Lower lobe of right lung (tissue), 2 donors: ENCODE measurements around the gene KSR2. TPM values are rescaled to one million over a fixed set of nuclear protein-coding genes. Genes with fewer than 3 reads are reported as not detected.
"Not testable (repeated sequence)": the region's sequence is repeated elsewhere in the genome, so short reads cannot be mapped to it uniquely, and the experiment has no call there.

Source experiments
- ATAC-seq, 2 donors: fragments of 200-7000 bp; cut with Tn5 transposase; one replicate each; pipeline ENCODE4 v1.9.1; 2020 to 2022; ENCODE audit warnings: mild to moderate bottlenecking in 2 of 2, moderate library complexity in 2 of 2
- DNase-seq: peaks from one replicate; pipeline ENCODE4 v3.0.0-alpha.2; 2020
- H3K27ac ChIP-seq: fragments of 200-600 bp; one replicate; pipeline ENCODE4 v1.8.0; 2022
- H3K27me3 ChIP-seq: fragments of 200-600 bp; one replicate; pipeline ENCODE4 v1.8.0; 2022; ENCODE audit warnings: low read depth
- H3K36me3 ChIP-seq: fragments of 200-600 bp; one replicate; pipeline ENCODE4 v1.8.0; 2022; ENCODE audit warnings: mild to moderate bottlenecking
- H3K4me1 ChIP-seq: fragments of 200-600 bp; one replicate; pipeline ENCODE4 v1.8.0; 2022
- H3K4me3 ChIP-seq: fragments of 200-600 bp; one replicate; pipeline ENCODE4 v1.8.0; 2022; ENCODE audit warnings: mild to moderate bottlenecking
- H3K9me3 ChIP-seq: fragments of 200-600 bp; one replicate; pipeline ENCODE4 v1.8.0; 2022
- CTCF ChIP-seq: fragments of 200-600 bp; IDR thresholded peaks from one replicate; pipeline ENCODE4 v1.8.0; 2022; ENCODE audit warnings: antibody characterized with exemption, mild to moderate bottlenecking
- intact Hi-C: fragments of 100-400 bp; cut with DNase I; formaldehyde crosslinking; loops from one replicate; pipeline ENCODE4 v1.11.0; 2022
- total RNA-seq: library from RNA; stranded (reverse); fragmentation: NEBNext Ultra II Directional; extraction: Animal tissue kit (Norgen Biotek cat#: 25700); gene quantifications from one replicate; pipeline ENCODE4 v1.2.1, GENCODE V29; 2021
- donor health status: DM: no; HTN: yes; CAD: no; lungs with severe emphysema.

The KSR2 gene
- total RNA-seq, 1 donor from 2014 or later = 1.0 TPM

GRCh38 chr12:117901631-117902030 is 67.2 kb downstream of the KSR2 start:
- intact Hi-C loops = no loop called here
- Histone ChIP-seq H3K4me1 (no peaks in the 10 kb centered on the region), H3K27ac (no peak overlapping the region), H3K9me3 (no peaks in the 10 kb centered on the region), H3K36me3 (no peaks in the 10 kb centered on the region), H3K27me3 (no peaks in the 10 kb centered on the region), H3K4me3 (no peak overlapping the region)
- no peak for TF ChIP-seq CTCF
- DNase-seq (no peak), ATAC-seq (no peak)

GRCh38 chr12:117900561-117900960 is 68.2 kb downstream of the KSR2 start:
- Histone ChIP-seq H3K27me3 (no peaks in the 10 kb centered on the region), H3K4me3 (no peak overlapping the region), H3K27ac (no peak overlapping the region), H3K4me1 (no peaks in the 10 kb centered on the region), H3K36me3 (no peaks in the 10 kb centered on the region), H3K9me3 (no peaks in the 10 kb centered on the region)
- TF ChIP-seq CTCF = no peak
- no peak for DNase-seq
- intact Hi-C loops = no loop called here
- ATAC-seq = no peak

GRCh38 chr12:117897372-117898161 is 71.2 kb downstream of the KSR2 start:
- Histone ChIP-seq H3K36me3 (no peaks in the 10 kb centered on the region), H3K4me1 (no peaks in the 10 kb centered on the region), H3K9me3 (no peaks in the 10 kb centered on the region), H3K27ac (no peak overlapping the region), H3K27me3 (no peaks in the 10 kb centered on the region), H3K4me3 (no peak overlapping the region)
- intact Hi-C loops = no loop called here
- TF ChIP-seq CTCF = no peak
- ATAC-seq = no peak
- DNase-seq = no peak

- no peaks in the 10 kb centered on the region for H3K4me1 ChIP-seq
- ATAC-seq (no peak), DNase-seq (no peak)
- no peak overlapping the region for H3K4me3 ChIP-seq
- intact Hi-C loops = no loop called here
- H3K27ac ChIP-seq = no peak overlapping the region
- no peaks in the 10 kb centered on the region for H3K36me3 ChIP-seq
- H3K9me3 ChIP-seq = no peaks in the 10 kb centered on the region
- no peaks in the 10 kb centered on the region for H3K27me3 ChIP-seq
- no peak for TF ChIP-seq CTCF
Measured at GRCh38 chr12:117896009-117896408, 72.8 kb downstream of the KSR2 start.

GRCh38 chr12:117892441-117892840 is 76.3 kb downstream of the KSR2 start:
- intact Hi-C loops = no loop called here
- no peak overlapping the region for H3K27ac ChIP-seq
- no peak overlapping the region for H3K4me3 ChIP-seq
- H3K27me3 ChIP-seq = no peaks in the 10 kb centered on the region
- TF ChIP-seq CTCF = no peak
- H3K4me1 ChIP-seq = no peaks in the 10 kb centered on the region
- H3K36me3 ChIP-seq = no peaks in the 10 kb centered on the region
- H3K9me3 ChIP-seq = no peaks in the 10 kb centered on the region
- no peak for ATAC-seq
- no peak for DNase-seq

- ATAC-seq, H3K9me3 ChIP-seq: not testable (repeated sequence)
Measured at GRCh38 chr12:117891265-117891664, 77.5 kb downstream of the KSR2 start.

More at GRCh38 chr12:117891265-117891664, 77.5 kb downstream of the KSR2 start:
- H3K27me3 ChIP-seq, H3K36me3 ChIP-seq, H3K4me3 ChIP-seq, intact Hi-C loops, H3K27ac ChIP-seq, H3K4me1 ChIP-seq, DNase-seq: not testable (repeated sequence)
